GM21381 (cell line): ENCODE data around the gene NRCAM.

Experiments
- ATAC-seq: cut with Tn5 transposase; IDR thresholded peaks from one replicate; pipeline ENCODE4 v1.9.1; 2021; ENCODE audit warnings: mild to moderate bottlenecking, moderate library complexity; ENCODE audit not compliant: unreplicated experiment

Gene NRCAM

DNA sequence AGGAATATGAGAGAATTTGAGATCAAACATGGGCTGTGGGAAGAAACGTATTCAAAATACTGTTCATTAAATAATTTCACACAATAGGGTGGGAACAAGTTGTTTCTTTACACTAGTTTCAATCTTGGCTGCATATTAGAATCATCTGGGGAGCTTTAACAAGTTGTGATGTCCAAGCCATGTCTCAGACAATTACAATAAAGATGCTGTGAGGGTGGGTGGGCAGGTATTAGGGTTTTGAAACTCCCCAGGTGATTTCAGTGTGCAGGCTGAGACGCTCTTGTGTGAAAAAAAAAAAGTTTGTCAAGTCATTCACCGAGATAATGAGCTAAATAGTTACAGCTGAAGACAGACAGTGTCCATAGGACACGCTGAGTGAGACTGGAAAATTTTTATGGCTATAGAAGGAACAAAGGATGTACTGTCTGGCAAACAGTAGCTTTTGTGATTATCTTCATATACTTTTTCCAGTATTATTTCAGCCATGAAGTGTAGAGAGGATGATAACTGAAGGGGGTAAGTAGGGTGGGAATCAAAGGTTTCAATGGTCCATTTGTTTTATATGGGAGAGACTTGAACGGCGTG lies 313.5 kb downstream of the NRCAM start:
- ATAC-seq, result no peak

GRCh38 chr7:108142180-108142579 lies 314.1 kb downstream of the NRCAM start:
- ATAC-seq, result no peak

- no peak for ATAC-seq
These were observed 315.6 kb downstream of the NRCAM start for GRCh38 chr7:108140671-108141070.

DNA sequence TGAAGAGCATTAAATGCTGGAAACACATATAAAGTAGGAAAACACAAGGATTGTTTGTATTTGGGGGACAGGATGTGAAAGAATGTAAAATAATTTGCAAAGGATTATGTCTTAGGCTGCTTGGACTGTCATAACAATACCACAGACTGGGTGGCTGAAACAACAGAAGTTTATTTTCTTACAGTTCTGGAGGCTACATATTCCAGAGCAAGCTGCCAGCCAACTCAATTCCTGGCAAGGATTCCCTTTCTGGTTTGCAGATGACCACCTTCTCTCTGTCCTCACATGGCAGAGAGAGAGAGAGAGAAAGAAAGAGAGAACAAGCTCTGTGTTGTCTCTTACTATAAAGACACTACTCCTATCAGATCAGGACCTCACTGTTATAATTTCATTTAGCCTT lies 317.3 kb downstream of the NRCAM start:
- ATAC-seq, result no peak

GRCh38 chr7:108137993-108138392 lies 318.2 kb downstream of the NRCAM start:
- no peak for ATAC-seq

GRCh38 chr7:108137040-108137439 lies 319.2 kb downstream of the NRCAM start:
- no peak for ATAC-seq

- peak; percentile 22 for ATAC-seq
These were observed 320.0 kb downstream of the NRCAM start for GRCh38 chr7:108136191-108136688.

DNA sequence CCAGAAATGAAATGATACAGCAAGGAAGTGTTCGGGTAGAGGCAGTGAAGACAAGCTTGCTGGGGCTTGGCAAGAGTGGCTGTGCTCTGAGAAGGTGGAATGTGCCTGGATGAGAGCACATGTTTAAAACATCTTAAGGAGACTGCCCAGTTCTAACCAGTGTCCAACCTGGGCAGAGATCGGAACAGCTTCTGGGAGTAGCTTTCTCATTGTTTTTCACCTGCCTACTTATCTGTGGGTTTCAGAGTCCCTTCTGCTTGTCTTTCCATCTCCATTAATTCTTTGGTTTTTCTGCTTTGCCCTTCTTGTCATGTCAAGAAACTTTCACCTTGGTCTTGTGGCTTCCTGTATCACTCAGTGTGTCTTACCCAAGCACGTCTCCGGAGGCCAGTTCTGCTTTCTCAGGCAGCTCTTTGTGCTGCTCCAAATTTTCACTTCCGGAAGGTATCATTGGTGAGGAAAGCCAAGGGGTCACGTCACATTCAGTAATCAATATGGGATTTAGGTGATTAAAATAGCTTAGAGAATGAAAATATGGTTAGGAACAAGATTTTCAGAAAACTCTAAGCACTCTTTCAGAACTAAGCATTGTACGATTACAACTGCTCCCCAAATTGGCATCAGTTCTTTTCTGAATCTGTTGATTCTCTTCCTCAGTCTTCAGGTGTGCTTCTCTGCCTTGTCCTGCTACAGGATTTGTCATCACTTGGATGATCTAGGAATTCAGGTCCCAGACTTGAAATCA lies 320.6 kb downstream of the NRCAM start:
- ATAC-seq, result peak; percentile 97

DNA sequence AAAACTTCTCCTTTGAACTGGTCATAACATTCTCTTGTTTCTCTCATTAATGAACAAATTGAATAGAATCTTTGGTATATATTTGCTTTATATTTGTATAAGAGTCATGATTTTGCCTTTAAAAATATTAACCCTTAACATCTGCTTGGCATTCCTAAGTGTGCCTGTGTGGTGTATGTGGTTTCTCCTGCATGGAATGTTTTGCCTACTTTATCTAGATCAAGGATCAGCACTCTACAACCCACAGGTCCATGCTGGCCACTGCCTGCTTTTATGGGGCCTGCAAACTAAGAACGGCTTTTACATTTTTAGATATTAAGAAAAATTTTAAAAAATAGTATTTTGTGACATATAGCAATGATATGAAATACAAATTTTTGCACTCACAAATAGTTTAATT lies 321.8 kb downstream of the NRCAM start:
- no peak for ATAC-seq

- ATAC-seq, result no peak
These were observed 323.5 kb downstream of the NRCAM start for GRCh38 chr7:108132551-108133265.

GRCh38 chr7:108130261-108130660 lies 326.0 kb downstream of the NRCAM start, which contains the start of gene LAMB4:
LAMB4 (minus strand) TSS chr7:108130361; CDS start chr7:108123164, 7,197 bp downstream.
- no peak for ATAC-seq

GRCh38 chr7:108129018-108129965 lies 326.9 kb downstream of the NRCAM start:
- no peak for ATAC-seq

DNA sequence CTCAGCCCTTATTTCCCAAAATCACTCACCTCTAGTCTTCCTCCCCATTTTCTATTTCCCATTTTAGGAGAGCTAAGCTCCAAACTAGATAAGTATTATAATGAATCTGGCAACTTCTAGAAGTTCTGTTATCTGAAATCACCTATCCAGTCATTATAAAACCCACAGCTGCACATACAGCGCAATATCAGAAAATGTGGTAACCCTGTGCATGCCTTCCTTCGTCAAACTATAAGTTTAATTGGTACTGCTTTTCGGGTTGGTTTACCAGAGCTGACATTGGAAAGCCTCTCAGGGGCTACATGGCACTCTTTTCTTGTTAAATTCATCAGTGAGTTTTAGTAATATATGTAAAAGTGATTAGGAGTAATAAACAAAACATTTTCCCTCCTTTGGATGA lies 327.7 kb downstream of the NRCAM start:
- no peak for ATAC-seq

DNA sequence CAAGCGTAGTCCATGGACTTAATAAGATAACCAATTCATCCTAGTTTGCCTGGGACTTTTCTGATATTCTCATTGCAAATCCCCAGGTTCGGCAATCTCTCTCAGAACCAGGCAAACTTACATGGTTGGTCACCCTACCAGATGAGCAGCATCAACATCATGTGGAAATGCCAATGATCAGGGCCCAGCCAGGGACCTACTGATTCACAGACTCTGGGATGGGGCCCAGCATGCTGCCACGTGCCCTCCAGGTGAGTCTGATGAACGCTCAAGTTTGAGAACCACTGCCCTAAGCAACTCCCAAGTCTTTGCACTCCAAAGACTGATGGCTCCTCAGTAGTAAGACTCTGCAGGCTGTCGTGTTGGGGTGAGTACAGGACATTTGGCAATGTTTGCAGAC lies 328.8 kb downstream of the NRCAM start:
- ATAC-seq, result no peak

DNA sequence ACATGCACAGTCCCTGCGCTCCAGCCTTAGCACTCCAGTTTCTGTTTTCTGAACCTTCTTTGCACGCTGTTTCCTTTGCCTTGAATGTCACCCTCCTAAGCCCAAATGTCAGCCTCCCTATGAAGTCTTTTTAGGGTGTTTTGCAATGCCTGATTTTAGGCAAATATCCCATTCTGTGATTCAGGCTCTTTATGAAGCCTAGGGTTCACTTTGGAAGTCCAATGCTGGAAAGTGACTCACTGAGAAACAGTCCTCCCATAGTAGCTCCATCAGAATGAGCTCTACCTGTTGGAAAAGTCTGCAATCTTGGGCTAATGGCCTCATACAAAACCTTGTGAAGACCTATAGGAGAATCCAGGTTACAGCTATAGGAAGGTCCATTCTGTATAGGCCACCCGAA lies 331.4 kb downstream of the NRCAM start:
- ATAC-seq, result no peak

- no peak for ATAC-seq
These were observed 334.1 kb downstream of the NRCAM start for GRCh38 chr7:108122181-108122580.

GRCh38 chr7:108120933-108121332 lies 335.3 kb downstream of the NRCAM start:
- no peak for ATAC-seq

DNA sequence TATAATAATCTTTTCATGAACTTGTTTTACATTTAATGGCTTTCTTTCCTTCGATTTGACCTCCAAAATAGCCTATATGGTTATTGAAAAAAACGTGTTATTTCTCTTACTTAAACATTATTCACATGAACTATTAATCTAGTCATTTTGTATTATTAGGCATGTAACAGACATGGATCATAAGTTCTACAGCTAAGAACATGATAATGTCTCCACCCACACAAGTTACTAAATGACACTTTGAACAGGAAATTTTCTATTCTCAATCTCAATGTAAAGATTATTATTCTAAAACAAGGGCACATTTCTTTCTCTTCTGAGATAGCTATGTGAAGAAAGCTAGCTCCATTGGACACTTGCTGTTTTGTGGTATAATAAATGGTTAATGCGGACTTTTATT lies 336.0 kb downstream of the NRCAM start:
- ATAC-seq, result no peak

DNA sequence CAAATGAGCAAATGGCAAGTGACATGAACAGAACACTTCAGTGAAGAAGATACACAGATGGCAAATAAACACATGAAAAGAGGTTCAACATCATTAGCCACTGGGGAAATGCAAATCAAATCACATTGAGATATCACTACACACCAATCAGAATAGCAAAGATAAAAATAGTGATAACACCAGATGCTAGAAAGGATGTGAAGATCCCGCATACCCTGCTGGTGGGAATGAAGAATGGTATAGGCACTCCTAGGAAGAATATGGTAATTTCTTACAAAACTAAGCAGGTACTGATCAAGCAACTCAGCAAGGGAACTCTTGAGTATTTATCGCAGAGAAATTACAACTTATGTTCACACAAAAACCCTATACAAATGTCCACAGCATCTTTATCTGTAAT lies 337.3 kb downstream of the NRCAM start:
- no peak for ATAC-seq

DNA sequence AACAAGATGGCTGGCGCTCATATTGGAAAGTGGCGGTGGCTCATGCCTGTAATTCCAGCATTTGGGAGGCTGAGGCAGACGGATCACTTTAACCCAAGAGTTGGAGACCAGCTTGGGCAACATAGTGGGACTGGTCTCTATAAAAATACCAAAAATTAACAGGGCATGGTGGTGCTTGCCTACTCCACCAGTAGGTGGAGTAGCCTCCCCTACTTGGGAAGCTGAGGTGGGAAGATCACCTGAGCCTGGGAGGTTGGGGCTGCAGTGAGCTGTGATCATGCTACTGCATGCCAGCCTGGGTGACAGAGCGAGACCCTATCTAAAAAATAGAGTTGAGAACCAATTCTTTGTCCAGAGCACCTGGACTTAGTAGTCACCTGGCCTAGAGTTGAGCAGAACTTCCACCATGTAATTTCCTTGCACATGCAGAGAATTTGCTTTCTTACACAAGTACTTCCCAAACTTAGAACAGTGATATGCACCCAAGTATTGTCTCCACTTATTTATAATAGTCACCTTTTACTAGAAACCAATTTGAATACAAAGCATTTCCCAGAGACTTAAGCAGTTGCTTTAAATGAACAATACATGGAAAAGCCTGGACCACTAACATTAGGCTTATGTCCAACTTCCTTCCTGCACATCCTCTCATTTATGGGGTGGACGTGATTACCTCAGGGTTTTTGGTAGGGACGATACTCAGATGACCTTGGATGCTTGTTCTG lies 342.0 kb downstream of the NRCAM start:
- no peak for ATAC-seq
